Naive thymus-derived CD4-positive, alpha-beta T cell (primary cell): ENCODE data around the gene DSP. TPM values are rescaled to one million over a fixed set of nuclear protein-coding genes. Genes with fewer than 3 reads are reported as not detected.

ENCODE experiments used
- ATAC-seq: fragments of 150-1000 bp; cut with Tn5 transposase; 2 replicates; pipeline ENCODE4 v1.10.0; 2021; ENCODE audit warnings: mild to moderate bottlenecking, moderate library complexity
- CTCF ChIA-PET: fragments of 350-600 bp; sonication (Branson Sonifier 250); formaldehyde crosslinking; loops from one replicate; lab custom pipeline; 2021; ENCODE audit warnings: antibody characterized with exemption; lab: Charles Lee
- POLR2A ChIA-PET: fragments of 350-600 bp; sonication (Branson Sonifier 250); formaldehyde crosslinking; loops from one replicate; lab custom pipeline; 2021; ENCODE audit warnings: antibody characterized with exemption, inconsistent platforms; lab: Charles Lee
- DNase-seq, 9 donors: peaks; one replicate each; pipeline versions ENCODE4 v3.0.0 to v3.0.0-alpha.2; 2020 to 2022; ENCODE audit warnings: mixed read lengths in 1 of 9
- H3K27ac ChIP-seq: one replicate; pipeline ENCODE4 v1.7.0; 2013; ENCODE audit warnings: mild to moderate bottlenecking, low read depth, low read length, moderate library complexity
- H3K27me3 ChIP-seq, 2 donors: one replicate each; pipeline ENCODE4 v1.7.0; 2013; ENCODE audit warnings: low read length in 2 of 2, mild to moderate bottlenecking in 2 of 2, moderate library complexity in 2 of 2; ENCODE audit not compliant: control insufficient read depth in 2 of 2, insufficient read depth in 2 of 2
- H3K36me3 ChIP-seq, 3 experiments: 1 replicate in 2 of 3; 2 replicates in 1 of 3; pipeline ENCODE4 v1.7.0; 2013; ENCODE audit warnings: low read length in 3 of 3, mild to moderate bottlenecking in 3 of 3, moderate library complexity in 1 of 3; ENCODE audit not compliant: insufficient read depth in 3 of 3, control insufficient read depth in 2 of 3
- H3K4me1 ChIP-seq, 2 donors: one replicate each; pipeline ENCODE4 v1.7.0; 2013; ENCODE audit warnings: low read length in 2 of 2, mild to moderate bottlenecking in 2 of 2, moderate library complexity in 1 of 2; ENCODE audit not compliant: control insufficient read depth in 2 of 2, insufficient read depth in 2 of 2
- H3K4me3 ChIP-seq: 2 replicates; pipeline ENCODE4 v1.7.0; 2013; ENCODE audit warnings: mild to moderate bottlenecking, low read length
- H3K9me3 ChIP-seq, 3 experiments: 1 replicate in 2 of 3; 2 replicates in 1 of 3; pipeline ENCODE4 v1.7.0; 2013; ENCODE audit warnings: low read length in 3 of 3; ENCODE audit not compliant: control insufficient read depth in 2 of 3
- H3K27ac Mint-ChIP-seq, 9 donors: one replicate each; pipeline ENCODE4 v1.8.0; 2020 to 2022; ENCODE audit warnings: mixed read lengths in 9 of 9, mild to moderate bottlenecking in 8 of 9, moderate library complexity in 5 of 9, inconsistent platforms in 2 of 9
- H3K27me3 Mint-ChIP-seq, 5 donors: one replicate each; pipeline ENCODE4 v1.8.0; 2021 to 2022; ENCODE audit warnings: mixed read lengths in 5 of 5, mild to moderate bottlenecking in 1 of 5
- H3K36me3 Mint-ChIP-seq, 5 donors: one replicate each; pipeline ENCODE4 v1.8.0; 2020 to 2022; ENCODE audit warnings: mixed read lengths in 5 of 5, mild to moderate bottlenecking in 3 of 5, inconsistent platforms in 1 of 5
- H3K4me1 Mint-ChIP-seq, 7 donors: one replicate each; pipeline ENCODE4 v1.8.0; 2020 to 2022; ENCODE audit warnings: mixed read lengths in 7 of 7, mild to moderate bottlenecking in 3 of 7, inconsistent platforms in 1 of 7
- H3K4me3 Mint-ChIP-seq, 10 donors: one replicate each; pipeline ENCODE4 v1.8.0; 2020 to 2022; ENCODE audit warnings: mild to moderate bottlenecking in 10 of 10, mixed read lengths in 10 of 10, moderate library complexity in 6 of 10, inconsistent platforms in 2 of 10
- H3K9me3 Mint-ChIP-seq, 11 donors: one replicate each; pipeline ENCODE4 v1.8.0; 2020 to 2022; ENCODE audit warnings: mixed read lengths in 11 of 11, mild to moderate bottlenecking in 4 of 11, inconsistent platforms in 1 of 11, moderate library complexity in 1 of 11
- intact Hi-C, 2 donors: fragments of 100-400 bp; cut with micrococcal nuclease; formaldehyde crosslinking; loops; one replicate each; pipeline ENCODE4 v1.15.1; 2023
- polyA plus RNA-seq, 2 donors: library from polyadenylated mRNA; unstranded; fragments of 300-500 nt; fragmentation: Illumina TruSeq; gene quantifications; one replicate each; pipeline ENCODE4 v1.2.3, GENCODE V29; 2021
- total RNA-seq, 6 experiments: library from RNA in 5 of 6; stranded (reverse) in 5 of 6; gene quantifications; 1 replicate in 5 of 6; 2 replicates in 1 of 6; pipeline ENCODE4 v1.2.3 and lab custom pipeline; 2021 to 2026

The DSP gene
- total and polyA plus RNA-seq, 7 experiments from 2014 or later = 0.02 TPM; not detected in 5

DNA sequence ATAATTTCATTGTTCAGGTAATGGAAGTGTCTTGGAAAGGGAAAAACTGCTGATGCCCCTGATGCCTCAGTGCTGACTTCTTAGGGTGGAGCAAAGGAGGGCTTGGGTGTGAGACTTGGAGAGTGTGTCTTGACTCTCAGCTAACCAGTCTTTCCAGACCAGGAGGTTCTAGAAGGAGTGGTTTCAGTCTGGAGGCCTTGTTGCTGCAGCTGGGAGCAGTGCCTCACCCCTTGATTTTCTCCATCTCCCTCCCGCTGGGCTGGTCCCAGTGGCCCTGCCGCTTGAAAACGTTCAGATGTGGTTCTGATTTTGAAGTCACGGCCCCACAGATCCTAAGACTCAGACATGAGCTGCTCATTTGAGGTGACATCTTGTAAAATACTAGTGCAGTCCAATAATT is 5.4 kb downstream of the DSP start:
- Mint-ChIP-seq H3K36me3 (peaks cover 0 to 4% (median 0%) of the 10 kb centered on the region in 5 donors), H3K9me3 (peaks cover 0 to 3% (median 0%) of the 10 kb centered on the region in 11 donors), H3K4me3 (no peak overlapping the region), H3K4me1 (peaks cover 0 to 6% (median under 1%) of the 10 kb centered on the region in 7 donors), H3K27me3 (peaks cover 34 to 66% (median 56%) of the 10 kb centered on the region in 5 donors), H3K27ac (no peak overlapping the region)
- H3K27ac ChIP-seq = no peak overlapping the region
- H3K4me3 ChIP-seq = no peak overlapping the region
- no peaks in the 10 kb centered on the region for H3K36me3 ChIP-seq
- no peaks in the 10 kb centered on the region for H3K9me3 ChIP-seq
- DNase-seq = no peak
- ChIA-PET POLR2A (no interaction called here), CTCF (no interaction called here)
- H3K4me1 ChIP-seq = no peaks in the 10 kb centered on the region
- H3K27me3 ChIP-seq = peaks cover 4 to 11% of the 10 kb centered on the region in 2 donors
- intact Hi-C loops = loop anchor here in 1 of 2 donors (10.0 kb wide), 1 partner anchor 1542 kb away; the partner anchor contains the start of gene NRN1
- no peak for ATAC-seq

- H3K4me3 Mint-ChIP-seq = no peak overlapping the region
- POLR2A ChIA-PET = no interaction called here
- Histone ChIP-seq H3K9me3 (no peaks in the 10 kb centered on the region), H3K4me1 (no peaks in the 10 kb centered on the region), H3K4me3 (no peak overlapping the region), H3K36me3 (no peaks in the 10 kb centered on the region), H3K27ac (no peak overlapping the region), H3K27me3 (peaks cover 4 to 7% of the 10 kb centered on the region in 2 donors)
- peaks cover 0 to 3% (median 0%) of the 10 kb centered on the region in 11 donors for H3K9me3 Mint-ChIP-seq
- peaks cover 0 to 4% (median 0%) of the 10 kb centered on the region in 5 donors for H3K36me3 Mint-ChIP-seq
- H3K27me3 Mint-ChIP-seq = peaks cover 34 to 66% (median 57%) of the 10 kb centered on the region in 5 donors
- CTCF ChIA-PET = no interaction called here
- intact Hi-C loops = loop anchor here in 1 of 2 donors (10.0 kb wide), 1 partner anchor 1543 kb away; the partner anchor contains the start of gene NRN1
- DNase-seq (no peak), ATAC-seq (no peak)
- H3K27ac Mint-ChIP-seq = no peak overlapping the region
- peaks cover 0 to 6% (median 0%) of the 10 kb centered on the region in 7 donors for H3K4me1 Mint-ChIP-seq
Measured at GRCh38 chr6:7547315-7547714, 5.8 kb downstream of the DSP start.

DNA sequence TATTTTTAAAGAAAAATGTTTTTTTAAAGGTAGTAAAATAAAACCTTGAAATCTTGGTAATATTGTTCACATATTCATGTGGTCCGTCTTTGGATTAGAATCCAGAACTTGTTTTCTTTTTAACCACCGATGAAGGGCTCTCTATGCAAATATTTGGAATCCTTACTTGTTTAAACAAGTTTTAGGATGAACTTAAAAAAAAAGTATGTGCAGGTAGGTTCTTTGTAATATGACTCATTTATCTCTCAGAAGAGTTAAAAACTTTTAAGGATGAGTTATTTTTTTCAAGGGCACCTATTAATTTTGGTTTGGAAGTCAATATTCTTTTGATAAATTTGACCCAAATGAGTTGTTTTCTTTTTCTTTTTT is 8.9 kb downstream of the DSP start:
- H3K4me3 ChIP-seq = no peak overlapping the region
- H3K36me3 ChIP-seq = no peaks in the 10 kb centered on the region
- ATAC-seq (no peak), DNase-seq (no peak)
- no peaks in the 10 kb centered on the region for H3K9me3 ChIP-seq
- H3K36me3 Mint-ChIP-seq = no peaks in the 10 kb centered on the region
- CTCF ChIA-PET = no interaction called here
- intact Hi-C loops = no loop called here
- H3K27ac ChIP-seq = no peak overlapping the region
- no peaks in the 10 kb centered on the region for H3K27me3 ChIP-seq
- peaks cover 27 to 56% (median 49%) of the 10 kb centered on the region in 5 donors for H3K27me3 Mint-ChIP-seq
- peaks cover 0 to 3% (median 0%) of the 10 kb centered on the region in 11 donors for H3K9me3 Mint-ChIP-seq
- no peaks in the 10 kb centered on the region for H3K4me1 ChIP-seq
- POLR2A ChIA-PET = no interaction called here
- H3K4me1 Mint-ChIP-seq = no peaks in the 10 kb centered on the region
- H3K4me3 Mint-ChIP-seq = no peak overlapping the region
- no peak overlapping the region for H3K27ac Mint-ChIP-seq

DNA sequence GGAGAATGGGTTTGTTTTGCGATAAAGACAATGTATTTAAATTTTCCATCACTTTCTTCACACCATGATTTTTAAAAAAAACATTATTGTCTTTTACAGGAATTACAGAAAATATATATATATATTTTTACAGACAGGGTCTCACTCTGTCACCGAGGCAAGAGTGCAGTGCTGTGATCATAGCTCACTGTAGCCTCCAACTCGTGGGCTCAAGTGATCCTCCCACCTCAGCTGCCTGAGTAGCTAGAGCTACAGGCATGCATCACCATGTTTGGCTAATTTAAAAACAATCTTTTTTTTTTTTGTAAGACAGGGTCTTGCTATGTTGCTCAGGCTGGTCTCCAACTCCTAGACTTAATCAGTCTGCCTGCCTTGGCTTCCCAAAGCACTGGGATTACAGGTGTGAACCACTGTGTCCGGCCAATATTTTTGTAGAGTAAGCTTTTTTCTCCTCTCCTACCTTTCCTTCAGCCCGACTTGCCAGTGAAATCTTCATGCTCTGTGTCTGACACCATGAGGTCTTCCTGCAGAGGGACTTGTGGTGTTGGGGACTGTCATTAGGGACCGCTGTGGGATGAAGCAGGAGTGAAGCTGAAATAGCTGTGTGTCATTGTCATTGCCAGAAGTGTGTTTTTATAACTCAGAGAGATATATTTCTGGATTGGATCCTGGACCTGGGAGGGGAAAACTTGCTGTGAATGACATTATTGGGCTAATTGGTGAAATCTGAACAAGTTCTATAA is 13.2 kb downstream of the DSP start:
- ChIA-PET POLR2A (no interaction called here), CTCF (no interaction called here)
- H3K27me3 Mint-ChIP-seq = peaks cover 21 to 47% (median 41%) of the 10 kb centered on the region in 5 donors
- Histone ChIP-seq H3K36me3 (no peaks in the 10 kb centered on the region), H3K9me3 (no peaks in the 10 kb centered on the region), H3K4me3 (no peak overlapping the region), H3K27ac (no peak overlapping the region), H3K27me3 (no peaks in the 10 kb centered on the region), H3K4me1 (no peaks in the 10 kb centered on the region)
- DNase-seq = no peak
- H3K36me3 Mint-ChIP-seq = no peaks in the 10 kb centered on the region
- ATAC-seq = no peak
- H3K27ac Mint-ChIP-seq = no peak overlapping the region
- no peaks in the 10 kb centered on the region for H3K4me1 Mint-ChIP-seq
- H3K9me3 Mint-ChIP-seq = no peaks in the 10 kb centered on the region
- no peak overlapping the region for H3K4me3 Mint-ChIP-seq
- intact Hi-C loops = no loop called here

DNA sequence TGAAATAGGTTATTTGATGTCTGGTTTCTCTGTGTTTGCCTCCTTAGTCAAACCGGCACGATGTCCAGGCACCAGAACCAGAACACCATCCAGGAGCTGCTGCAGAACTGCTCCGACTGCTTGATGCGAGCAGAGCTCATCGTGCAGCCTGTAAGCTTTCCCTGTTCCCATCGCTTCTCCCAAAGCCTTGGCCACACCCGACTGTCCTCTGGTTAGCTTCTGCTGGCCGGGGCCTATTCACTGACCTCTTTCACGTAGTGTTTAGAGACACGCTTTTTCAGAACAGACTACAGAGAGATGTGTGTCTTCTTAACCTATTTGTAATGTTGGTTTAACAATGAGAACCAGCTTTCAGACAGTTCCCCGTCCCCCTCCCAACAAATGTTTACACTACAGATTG is 14.2 kb downstream of the DSP start:
- Histone ChIP-seq H3K27me3 (no peaks in the 10 kb centered on the region), H3K36me3 (no peaks in the 10 kb centered on the region), H3K27ac (no peak overlapping the region), H3K9me3 (no peaks in the 10 kb centered on the region), H3K4me3 (no peak overlapping the region), H3K4me1 (no peaks in the 10 kb centered on the region)
- ATAC-seq = no peak
- Mint-ChIP-seq H3K27ac (no peak overlapping the region), H3K4me3 (no peak overlapping the region), H3K27me3 (peaks cover 24 to 48% (median 46%) of the 10 kb centered on the region in 5 donors), H3K36me3 (no peaks in the 10 kb centered on the region), H3K4me1 (no peaks in the 10 kb centered on the region), H3K9me3 (no peaks in the 10 kb centered on the region)
- ChIA-PET CTCF (no interaction called here), POLR2A (no interaction called here)
- intact Hi-C loops = no loop called here
- no peak for DNase-seq

- no peak overlapping the region for H3K4me3 Mint-ChIP-seq
- H3K36me3 Mint-ChIP-seq = no peaks in the 10 kb centered on the region
- intact Hi-C loops = no loop called here
- no peak overlapping the region for H3K27ac ChIP-seq
- POLR2A ChIA-PET = no interaction called here
- no peak overlapping the region for H3K27ac Mint-ChIP-seq
- H3K27me3 Mint-ChIP-seq = peaks cover 32 to 49% (median 46%) of the 10 kb centered on the region in 5 donors
- no peaks in the 10 kb centered on the region for H3K9me3 Mint-ChIP-seq
- no peaks in the 10 kb centered on the region for H3K4me1 ChIP-seq
- ATAC-seq (no peak), DNase-seq (no peak)
- CTCF ChIA-PET = no interaction called here
- H3K4me3 ChIP-seq = no peak overlapping the region
- H3K36me3 ChIP-seq = no peaks in the 10 kb centered on the region
- no peaks in the 10 kb centered on the region for H3K4me1 Mint-ChIP-seq
- H3K9me3 ChIP-seq = no peaks in the 10 kb centered on the region
- H3K27me3 ChIP-seq = no peaks in the 10 kb centered on the region
Measured at GRCh38 chr6:7556394-7557106, 15.1 kb downstream of the DSP start.
